OCI-LY3 (cell line): ENCODE data around the gene EMX2.

ENCODE experiments used
- EZH2phosphoT487 ChIP-seq: fragments of 200-600 bp; shearing (Covaris generic); IDR thresholded peaks from 2 replicates; pipeline ENCODE4 v1.6.1; 2018; ENCODE audit warnings: antibody characterized with exemption, mixed run types, low read depth
- TF ChIP-seq, protein P1 (sequence below): fragments of 200-600, 300-600 bp; sonication (generic); IDR thresholded peaks from 2 replicates; pipeline ENCODE4 v1.5.1; 2014; ENCODE audit warnings: antibody characterized with exemption, low read length, low read depth

DNA sequence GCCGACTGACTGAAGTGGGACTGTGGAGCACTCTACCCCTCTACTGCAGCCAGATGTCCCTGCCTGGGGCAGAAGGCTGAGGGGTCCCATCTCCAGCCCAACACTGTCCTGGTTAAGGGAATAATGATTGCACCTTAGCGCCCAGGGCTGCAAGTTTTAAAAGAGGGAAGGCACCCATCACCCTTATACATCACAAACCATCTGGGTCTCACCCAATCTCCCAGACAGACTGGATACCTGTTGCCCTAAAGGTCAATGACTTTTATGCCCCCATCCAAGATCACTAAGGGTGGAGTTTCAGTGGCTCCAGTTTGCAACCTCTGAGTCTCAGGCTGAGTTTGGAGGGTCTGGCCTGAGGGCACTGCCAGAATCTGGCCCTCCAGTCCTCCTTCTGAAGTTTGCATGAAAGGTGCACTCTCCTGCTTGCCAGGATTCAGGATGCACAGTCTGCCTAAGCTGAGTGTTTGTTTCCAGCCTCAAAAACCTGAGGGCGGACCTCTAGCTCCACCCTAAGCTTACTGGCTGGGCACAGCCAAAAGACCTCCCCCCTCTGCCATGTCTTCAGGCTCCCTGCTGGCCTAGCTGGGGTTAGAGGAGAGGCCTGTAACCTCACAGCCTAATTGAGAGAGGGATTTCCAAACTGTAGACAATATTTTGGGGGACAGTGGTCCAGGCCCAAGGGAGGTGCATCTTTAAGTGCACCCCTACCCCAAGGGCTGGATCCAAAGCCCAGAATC, 2.5 kb upstream of the EMX2 start:
- TF ChIP-seq, protein P1, sequence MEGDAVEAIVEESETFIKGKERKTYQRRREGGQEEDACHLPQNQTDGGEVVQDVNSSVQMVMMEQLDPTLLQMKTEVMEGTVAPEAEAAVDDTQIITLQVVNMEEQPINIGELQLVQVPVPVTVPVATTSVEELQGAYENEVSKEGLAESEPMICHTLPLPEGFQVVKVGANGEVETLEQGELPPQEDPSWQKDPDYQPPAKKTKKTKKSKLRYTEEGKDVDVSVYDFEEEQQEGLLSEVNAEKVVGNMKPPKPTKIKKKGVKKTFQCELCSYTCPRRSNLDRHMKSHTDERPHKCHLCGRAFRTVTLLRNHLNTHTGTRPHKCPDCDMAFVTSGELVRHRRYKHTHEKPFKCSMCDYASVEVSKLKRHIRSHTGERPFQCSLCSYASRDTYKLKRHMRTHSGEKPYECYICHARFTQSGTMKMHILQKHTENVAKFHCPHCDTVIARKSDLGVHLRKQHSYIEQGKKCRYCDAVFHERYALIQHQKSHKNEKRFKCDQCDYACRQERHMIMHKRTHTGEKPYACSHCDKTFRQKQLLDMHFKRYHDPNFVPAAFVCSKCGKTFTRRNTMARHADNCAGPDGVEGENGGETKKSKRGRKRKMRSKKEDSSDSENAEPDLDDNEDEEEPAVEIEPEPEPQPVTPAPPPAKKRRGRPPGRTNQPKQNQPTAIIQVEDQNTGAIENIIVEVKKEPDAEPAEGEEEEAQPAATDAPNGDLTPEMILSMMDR, result no peak
- no peak for TF ChIP-seq EZH2phosphoT487
